Activated T-cell treated with anti-CD3 and anti-CD28 coated beads for 1 hour (primary cell): ENCODE results near the gene KCNAB2.

Source experiments
- DNase-seq: peaks from one replicate; pipeline ENCODE4 v3.0.0-alpha.2; 2020; ENCODE audit warnings: low read depth

KCNAB2 gene

DNA sequence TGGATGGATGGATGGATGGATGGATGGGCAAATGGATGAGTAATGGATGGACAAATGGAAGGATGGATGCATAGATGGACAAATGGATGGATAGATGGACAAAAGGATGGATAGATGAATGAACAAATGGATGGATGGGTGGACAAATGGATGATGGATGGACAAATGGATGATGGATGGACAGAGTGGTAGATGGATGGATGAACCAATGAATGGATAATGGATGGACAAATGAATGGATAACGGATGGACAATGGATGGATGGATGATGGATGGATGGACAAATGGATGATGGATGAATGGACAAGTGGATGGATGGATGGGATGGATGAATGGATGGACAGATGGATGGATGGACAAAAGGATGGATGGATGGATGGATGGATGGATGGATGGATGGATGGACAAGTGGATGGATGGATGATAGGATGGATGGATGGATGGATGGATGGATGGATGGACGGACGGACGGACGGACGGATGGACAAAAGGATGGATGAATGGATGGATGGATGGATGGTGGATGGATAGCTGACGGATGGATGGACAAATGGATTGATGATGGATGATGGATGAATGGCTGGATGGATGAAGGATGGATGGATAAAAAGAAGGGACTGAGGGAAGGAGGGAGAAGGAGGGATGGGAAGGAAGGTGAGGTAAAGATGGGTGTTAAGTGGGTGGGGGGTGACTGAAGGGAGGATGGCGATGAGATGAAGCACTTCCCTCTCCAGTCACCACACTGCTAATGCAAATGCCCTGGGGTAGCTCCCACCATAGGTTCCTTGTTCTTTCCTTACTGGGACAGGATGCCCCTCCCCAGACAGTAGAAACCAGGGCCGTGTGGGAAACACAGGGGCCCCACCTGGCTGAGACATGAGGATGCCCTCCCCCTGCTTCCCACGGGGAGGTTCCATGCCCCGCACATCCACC, 104.6 kb downstream of the KCNAB2 start:
- DNase-seq = no peak
